ENCODE data around the gene NRBF2. TPM values are rescaled to one million over a fixed set of nuclear protein-coding genes. Genes with fewer than 3 reads are reported as not detected.

Gene NRBF2
- total RNA-seq, 2 experiments from 2014 or later: 23.1 to 24.1 TPM

GRCh38 chr10:63114031-63114814, 18.9 kb upstream of the NRBF2 start:
- ChIA-PET CTCF (no interaction called here), POLR2A (no interaction called here)
- intact Hi-C loops (cut with micrococcal nuclease): no loop called here
- Mint-ChIP-seq H3K36me3 (ENCODE audit: low read depth) (no peaks in the 10 kb centered on the region), H3K4me1 (ENCODE audit: low read depth) (no peaks in the 10 kb centered on the region), H3K27ac (no peak overlapping the region), H3K4me3 (no peak overlapping the region), H3K27me3 (no peaks in the 10 kb centered on the region), H3K9me3 (no peaks in the 10 kb centered on the region)
- ATAC-seq (no peak), DNase-seq (no peak)
- no peak for TF ChIP-seq CTCF (IDR thresholded peaks at IDR 0.05)

GRCh38 chr10:63115732-63116383, 17.3 kb upstream of the NRBF2 start:
- no peaks in the 10 kb centered on the region for H3K4me1 Mint-ChIP-seq (ENCODE audit: low read depth)
- no peak for ATAC-seq
- intact Hi-C loops (cut with micrococcal nuclease): no loop called here
- H3K9me3 Mint-ChIP-seq: no peaks in the 10 kb centered on the region
- no peak overlapping the region for H3K4me3 Mint-ChIP-seq
- no peak overlapping the region for H3K27ac Mint-ChIP-seq
- CTCF ChIA-PET: no interaction called here
- H3K27me3 Mint-ChIP-seq: no peaks in the 10 kb centered on the region
- no peak for DNase-seq
- TF ChIP-seq CTCF (IDR thresholded peaks at IDR 0.05): no peak
- H3K36me3 Mint-ChIP-seq (ENCODE audit: low read depth): no peaks in the 10 kb centered on the region
- POLR2A ChIA-PET: interaction anchor here (1.7 kb wide), 1 partner anchor 17 kb away, joined by 4 read pairs; the partner anchor contains the start of gene NRBF2

GRCh38 chr10:63116452-63117072, 16.6 kb upstream of the NRBF2 start:
- no peak overlapping the region for H3K4me3 Mint-ChIP-seq
- no peaks in the 10 kb centered on the region for H3K4me1 Mint-ChIP-seq (ENCODE audit: low read depth)
- CTCF ChIA-PET: interaction anchor here (2.3 kb wide), 1 partner anchor 16 kb away, joined by 6 read pairs; no protein-coding TSS in a partner anchor
- intact Hi-C loops (cut with micrococcal nuclease): no loop called here
- POLR2A ChIA-PET: interaction anchor here (1.7 kb wide), 1 partner anchor 16 kb away, joined by 4 read pairs; the partner anchor contains the start of gene NRBF2
- ATAC-seq (no peak), DNase-seq (no peak)
- no peaks in the 10 kb centered on the region for H3K27me3 Mint-ChIP-seq
- no peak overlapping the region for H3K27ac Mint-ChIP-seq
- no peak for TF ChIP-seq CTCF (IDR thresholded peaks at IDR 0.05)
- H3K9me3 Mint-ChIP-seq: no peaks in the 10 kb centered on the region
- no peaks in the 10 kb centered on the region for H3K36me3 Mint-ChIP-seq (ENCODE audit: low read depth)

- Mint-ChIP-seq H3K27me3 (no peaks in the 10 kb centered on the region), H3K4me3 (no peak overlapping the region), H3K4me1 (ENCODE audit: low read depth) (no peaks in the 10 kb centered on the region), H3K9me3 (no peaks in the 10 kb centered on the region), H3K36me3 (ENCODE audit: low read depth) (no peaks in the 10 kb centered on the region), H3K27ac (no peak overlapping the region)
- no peak for TF ChIP-seq CTCF (IDR thresholded peaks at IDR 0.05)
- ATAC-seq (no peak), DNase-seq (no peak)
- ChIA-PET CTCF (interaction anchor here (2.3 kb wide), 1 partner anchor 13 kb away, joined by 6 read pairs; no protein-coding TSS in a partner anchor), POLR2A (no interaction called here)
- intact Hi-C loops (cut with micrococcal nuclease): no loop called here
Measured at GRCh38 chr10:63119041-63119440, 14.1 kb upstream of the NRBF2 start.

GRCh38 chr10:63120554-63120953, 12.6 kb upstream of the NRBF2 start:
- Mint-ChIP-seq H3K27me3 (no peaks in the 10 kb centered on the region), H3K36me3 (ENCODE audit: low read depth) (no peaks in the 10 kb centered on the region), H3K4me3 (no peak overlapping the region), H3K9me3 (no peaks in the 10 kb centered on the region), H3K27ac (no peak overlapping the region), H3K4me1 (ENCODE audit: low read depth) (no peaks in the 10 kb centered on the region)
- TF ChIP-seq CTCF (IDR thresholded peaks at IDR 0.05): no peak
- POLR2A ChIA-PET: no interaction called here
- ATAC-seq (no peak), DNase-seq (no peak)
- intact Hi-C loops (cut with micrococcal nuclease): no loop called here
- CTCF ChIA-PET: no interaction called here
